ENCODE data around the gene SLC4A7.

DNA sequence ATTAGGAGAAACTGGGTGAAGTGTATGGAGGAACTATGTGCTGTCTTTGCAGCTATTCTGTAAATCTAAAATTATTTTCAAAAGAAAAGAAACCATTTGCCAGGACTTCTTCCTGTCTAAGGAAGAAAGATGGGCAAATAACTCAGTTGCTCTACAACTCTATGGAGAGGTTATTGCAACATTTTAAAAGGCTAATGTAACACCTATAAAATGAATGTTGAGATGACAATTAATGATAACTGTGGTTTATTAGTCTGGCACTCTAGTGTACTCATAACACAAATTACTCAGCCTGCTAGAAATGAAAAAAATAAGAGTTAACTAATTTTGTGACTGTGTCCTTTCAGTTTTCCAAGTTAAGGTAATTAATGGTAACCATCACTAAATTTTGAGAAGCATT is 32.3 kb downstream of the SLC4A7 start:
- TF ChIP-seq CTCF (IDR thresholded peaks at IDR 0.05; ENCODE audit: low read depth, low read length, poor library complexity, severe bottlenecking) (no peak), EZH2phosphoT487 (IDR thresholded peaks at IDR 0.05; ENCODE audit: borderline replicate concordance, low read length) (no peak)

Data from DOHH2 (cell line).